ENCODE data around the gene AOC1. TPM values are rescaled to one million over a fixed set of nuclear protein-coding genes. Genes with fewer than 3 reads are reported as not detected.

AOC1 gene
- total and polyA plus RNA-seq, 9 donors: 0.26 to 0.95 TPM; not detected in 7

DNA sequence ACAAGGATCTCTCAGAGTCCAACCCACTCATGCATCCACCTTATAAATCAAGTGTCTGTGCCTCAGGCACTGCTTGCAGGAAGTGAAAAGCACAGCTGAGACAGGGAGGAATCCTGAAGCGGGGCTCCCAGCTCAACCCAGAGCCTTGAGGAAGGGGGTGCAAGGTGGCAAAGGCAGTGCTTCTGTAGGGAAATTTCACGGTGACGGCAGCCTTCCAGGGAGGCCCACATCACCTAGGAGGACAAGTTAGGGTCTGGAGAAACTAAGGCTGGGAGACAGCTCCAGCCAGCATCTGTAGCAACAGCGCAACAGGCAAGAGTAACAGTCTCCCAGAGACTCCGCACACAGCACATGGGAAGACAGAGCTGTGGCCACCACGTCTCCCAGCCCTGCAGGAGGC is 2.7 kb downstream of the AOC1 start:
- TF ChIP-seq, protein P1, sequence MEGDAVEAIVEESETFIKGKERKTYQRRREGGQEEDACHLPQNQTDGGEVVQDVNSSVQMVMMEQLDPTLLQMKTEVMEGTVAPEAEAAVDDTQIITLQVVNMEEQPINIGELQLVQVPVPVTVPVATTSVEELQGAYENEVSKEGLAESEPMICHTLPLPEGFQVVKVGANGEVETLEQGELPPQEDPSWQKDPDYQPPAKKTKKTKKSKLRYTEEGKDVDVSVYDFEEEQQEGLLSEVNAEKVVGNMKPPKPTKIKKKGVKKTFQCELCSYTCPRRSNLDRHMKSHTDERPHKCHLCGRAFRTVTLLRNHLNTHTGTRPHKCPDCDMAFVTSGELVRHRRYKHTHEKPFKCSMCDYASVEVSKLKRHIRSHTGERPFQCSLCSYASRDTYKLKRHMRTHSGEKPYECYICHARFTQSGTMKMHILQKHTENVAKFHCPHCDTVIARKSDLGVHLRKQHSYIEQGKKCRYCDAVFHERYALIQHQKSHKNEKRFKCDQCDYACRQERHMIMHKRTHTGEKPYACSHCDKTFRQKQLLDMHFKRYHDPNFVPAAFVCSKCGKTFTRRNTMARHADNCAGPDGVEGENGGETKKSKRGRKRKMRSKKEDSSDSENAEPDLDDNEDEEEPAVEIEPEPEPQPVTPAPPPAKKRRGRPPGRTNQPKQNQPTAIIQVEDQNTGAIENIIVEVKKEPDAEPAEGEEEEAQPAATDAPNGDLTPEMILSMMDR (IDR thresholded peaks at IDR 0.05): no peak
- TF ChIP-seq POLR2A (IDR thresholded peaks at IDR 0.05): no peak
- no peak for TF ChIP-seq EP300 (IDR thresholded peaks at IDR 0.05)
- Histone ChIP-seq H3K27ac (no peak overlapping the region), H3K4me1 (ENCODE audit: insufficient read depth) (no peaks in the 10 kb centered on the region), H3K9me3 (no peaks in the 10 kb centered on the region), H3K36me3 (no peaks in the 10 kb centered on the region), H3K4me3 (no peak overlapping the region), H3K27me3 (no peaks in the 10 kb centered on the region)
- intact Hi-C loops (cut with DNase I): no loop called here
- peak in 1 of 5 donors; percentile 3 for DNase-seq
- WGBS, 3 donors: 77 to 88% (median 83%) methylated on average over 6 of the region's 6 CpGs

DNA sequence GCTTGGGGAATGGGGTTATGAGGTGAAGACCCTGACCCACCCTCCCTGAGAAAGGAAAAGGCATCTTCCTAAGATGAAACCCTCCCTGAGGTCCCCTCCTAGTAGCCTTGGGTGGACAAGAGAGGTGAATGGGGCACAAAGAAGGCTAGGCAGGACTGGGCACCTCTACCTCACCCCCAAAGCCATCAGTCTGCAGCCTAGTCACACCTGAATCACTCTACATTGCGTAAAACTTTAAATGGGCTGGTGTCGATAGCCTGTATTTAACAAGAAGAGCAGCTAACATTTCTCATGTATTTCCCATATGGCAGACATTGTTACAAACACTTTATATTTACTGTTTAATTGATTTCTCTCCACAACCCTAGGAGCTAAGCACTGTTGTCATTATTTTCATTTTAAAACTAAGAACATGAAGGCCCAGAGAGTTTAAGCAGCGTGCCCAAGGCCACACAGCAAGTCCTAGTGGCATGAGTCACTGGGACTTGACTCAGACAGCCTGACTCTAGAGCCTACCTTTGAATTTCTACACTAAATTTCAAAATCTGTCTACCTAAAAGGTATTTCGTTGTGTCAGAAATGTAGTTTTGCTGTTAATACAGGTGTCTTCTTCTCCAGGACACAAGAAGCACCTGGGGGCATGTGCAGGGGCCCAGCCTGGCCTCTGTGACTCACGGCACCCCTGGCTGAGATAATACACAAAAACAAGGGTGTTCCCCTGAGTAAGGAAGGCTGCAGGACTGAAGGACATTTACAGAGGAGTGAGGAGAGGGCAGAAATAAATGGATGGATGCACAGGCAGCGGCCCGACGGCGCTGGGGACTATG is 3.4 kb downstream of the AOC1 start:
- no peak overlapping the region for H3K4me3 ChIP-seq
- TF ChIP-seq POLR2A (IDR thresholded peaks at IDR 0.05): no peak
- TF ChIP-seq EP300 (IDR thresholded peaks at IDR 0.05): no peak
- TF ChIP-seq, protein P1 (IDR thresholded peaks at IDR 0.05): no peak
- H3K9me3 ChIP-seq: no peaks in the 10 kb centered on the region
- no peaks in the 10 kb centered on the region for H3K4me1 ChIP-seq (ENCODE audit: insufficient read depth)
- DNase-seq: peak in 1 of 5 donors; percentile 1
- no peaks in the 10 kb centered on the region for H3K36me3 ChIP-seq
- no peaks in the 10 kb centered on the region for H3K27me3 ChIP-seq
- 85 to 89% (median 86%) methylated on average over 9 of the region's 9 CpGs for WGBS, 3 donors
- intact Hi-C loops (cut with DNase I): no loop called here
- H3K27ac ChIP-seq: no peak overlapping the region

DNA sequence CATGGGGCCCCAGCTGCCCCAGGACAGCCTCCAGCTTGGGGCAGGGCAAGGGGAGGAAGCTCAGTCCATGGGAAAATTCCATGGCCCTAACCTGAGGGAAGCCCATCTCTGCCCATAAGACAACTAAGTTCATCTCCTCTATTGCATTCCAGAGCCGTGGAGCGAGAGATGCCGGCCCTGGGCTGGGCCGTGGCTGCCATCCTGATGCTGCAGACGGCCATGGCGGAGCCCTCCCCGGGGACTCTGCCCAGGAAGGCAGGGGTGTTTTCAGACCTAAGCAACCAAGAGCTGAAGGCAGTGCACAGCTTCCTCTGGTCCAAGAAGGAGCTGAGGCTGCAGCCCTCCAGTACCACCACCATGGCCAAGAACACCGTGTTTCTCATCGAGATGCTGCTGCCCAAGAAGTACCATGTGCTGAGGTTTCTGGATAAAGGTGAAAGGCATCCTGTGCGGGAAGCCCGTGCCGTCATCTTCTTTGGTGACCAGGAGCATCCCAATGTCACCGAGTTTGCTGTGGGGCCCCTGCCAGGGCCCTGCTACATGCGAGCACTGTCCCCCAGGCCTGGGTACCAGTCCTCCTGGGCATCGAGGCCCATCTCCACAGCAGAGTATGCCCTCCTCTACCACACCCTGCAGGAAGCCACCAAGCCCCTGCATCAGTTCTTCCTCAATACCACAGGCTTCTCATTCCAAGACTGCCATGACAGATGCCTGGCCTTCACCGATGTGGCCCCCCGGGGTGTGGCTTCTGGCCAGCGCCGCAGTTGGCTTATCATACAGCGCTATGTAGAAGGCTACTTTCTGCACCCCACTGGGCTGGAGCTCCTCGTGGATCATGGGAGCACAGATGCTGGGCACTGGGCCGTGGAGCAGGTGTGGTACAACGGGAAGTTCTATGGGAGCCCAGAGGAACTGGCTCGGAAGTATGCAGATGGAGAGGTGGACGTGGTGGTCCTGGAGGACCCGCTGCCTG is 4.3 kb downstream of the AOC1 start:
- no peaks in the 10 kb centered on the region for H3K9me3 ChIP-seq
- TF ChIP-seq, protein P1 (IDR thresholded peaks at IDR 0.05): no peak
- no peak for TF ChIP-seq POLR2A (IDR thresholded peaks at IDR 0.05)
- TF ChIP-seq EP300 (IDR thresholded peaks at IDR 0.05): no peak
- no peaks in the 10 kb centered on the region for H3K27me3 ChIP-seq

DNA sequence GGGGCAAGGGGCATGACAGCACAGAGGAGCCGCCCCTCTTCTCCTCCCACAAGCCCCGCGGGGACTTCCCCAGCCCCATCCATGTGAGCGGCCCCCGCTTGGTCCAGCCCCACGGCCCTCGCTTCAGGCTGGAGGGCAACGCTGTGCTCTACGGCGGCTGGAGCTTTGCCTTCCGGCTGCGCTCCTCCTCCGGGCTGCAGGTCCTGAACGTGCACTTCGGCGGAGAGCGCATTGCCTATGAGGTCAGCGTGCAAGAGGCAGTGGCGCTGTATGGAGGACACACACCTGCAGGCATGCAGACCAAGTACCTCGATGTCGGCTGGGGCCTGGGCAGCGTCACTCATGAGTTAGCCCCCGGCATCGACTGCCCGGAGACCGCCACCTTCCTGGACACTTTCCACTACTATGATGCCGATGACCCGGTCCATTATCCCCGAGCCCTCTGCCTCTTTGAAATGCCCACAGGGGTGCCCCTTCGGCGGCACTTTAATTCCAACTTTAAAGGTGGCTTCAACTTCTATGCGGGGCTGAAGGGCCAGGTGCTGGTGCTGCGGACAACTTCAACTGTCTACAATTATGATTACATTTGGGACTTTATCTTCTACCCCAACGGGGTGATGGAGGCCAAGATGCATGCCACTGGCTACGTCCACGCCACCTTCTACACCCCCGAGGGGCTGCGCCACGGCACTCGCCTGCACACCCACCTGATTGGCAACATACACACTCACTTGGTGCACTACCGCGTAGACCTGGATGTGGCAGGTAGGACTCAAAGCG is 5.1 kb downstream of the AOC1 start:
- Histone ChIP-seq H3K4me1 (ENCODE audit: insufficient read depth) (no peaks in the 10 kb centered on the region), H3K27me3 (no peaks in the 10 kb centered on the region), H3K27ac (no peak overlapping the region), H3K9me3 (no peaks in the 10 kb centered on the region), H3K4me3 (no peak overlapping the region), H3K36me3 (no peaks in the 10 kb centered on the region)
- intact Hi-C loops (cut with DNase I): no loop called here
- TF ChIP-seq, protein P1 (IDR thresholded peaks at IDR 0.05): no peak
- TF ChIP-seq POLR2A (IDR thresholded peaks at IDR 0.05) (no peak), EP300 (IDR thresholded peaks at IDR 0.05) (no peak)
- DNase-seq: peak in 1 of 5 donors; percentile 4
- WGBS, 3 donors: 92 to 93% (median 92%) methylated on average over 43 of the region's 43 CpGs

More for the DNA sequence above, 4.3 kb downstream of the AOC1 start:
- Histone ChIP-seq H3K4me3 (no peak overlapping the region), H3K4me1 (ENCODE audit: insufficient read depth) (no peaks in the 10 kb centered on the region), H3K27ac (no peak overlapping the region), H3K36me3 (no peaks in the 10 kb centered on the region)
- peak in 1 of 5 donors; percentile 6 for DNase-seq
- intact Hi-C loops (cut with DNase I): no loop called here
- WGBS, 3 donors: 88 to 91% (median 88%) methylated on average over 26 of the region's 26 CpGs
